ENCODE results near the gene SERINC1.
"Not testable (repeated sequence)": the region's sequence is repeated elsewhere in the genome, so short reads cannot be mapped to it uniquely, and the experiment has no call there.

SERINC1 gene

GRCh38 chr6:122459240-122459639, 12.4 kb downstream of the SERINC1 start:
- Histone ChIP-seq H3K9me3 (replicated peaks; ENCODE audit: insufficient read depth, low read length) (no peaks in the 10 kb centered on the region), H3K36me3 (replicated peaks; ENCODE audit: insufficient read depth, low read length) (no peaks in the 10 kb centered on the region; the same call in 1 of the 2 replicates), H3K79me2 (ENCODE audit: low read length) (peaks cover 62% of the 10 kb centered on the region), H3K4me3 (ENCODE audit: low read length) (no peak overlapping the region), H3K4me2 (ENCODE audit: low read depth, low read length) (no peak overlapping the region), H2AFZ (ENCODE audit: low read length) (no peak overlapping the region), H3F3A (ENCODE audit: insufficient read depth, low read length) (no peaks in the 10 kb centered on the region), H3K27ac (ENCODE audit: low read length) (no peak overlapping the region), H3K9ac (ENCODE audit: low read length) (no peak overlapping the region), H3K9me2 (replicated peaks; ENCODE audit: insufficient read depth, low read length) (no peaks in the 10 kb centered on the region), H3K27me3 (replicated peaks; ENCODE audit: insufficient read depth, low read length) (no peaks in the 10 kb centered on the region), H4K20me1 (ENCODE audit: insufficient read depth, low read length) (peaks cover 27% of the 10 kb centered on the region), H3K4me1 (ENCODE audit: low read length) (no peaks in the 10 kb centered on the region)
- no peak for TF ChIP-seq CTCF (IDR thresholded peaks at IDR 0.05; ENCODE audit: low read length)
- no peak for TF ChIP-seq EZH2 (optimal IDR thresholded peaks at IDR 0.05; ENCODE audit: low read depth, low read length)
- no peak for TF ChIP-seq EZH2phosphoT487 (IDR thresholded peaks at IDR 0.05; ENCODE audit: low read length)
- DNase-seq = no peak

GRCh38 chr6:122458087-122458486, 13.5 kb downstream of the SERINC1 start:
- peaks cover 22% of the 10 kb centered on the region for H4K20me1 ChIP-seq (ENCODE audit: insufficient read depth, low read length)
- no peaks in the 10 kb centered on the region for H3K4me1 ChIP-seq (ENCODE audit: low read length)
- DNase-seq = no peak
- H3K27ac ChIP-seq (ENCODE audit: low read length) = no peak overlapping the region
- H3K9me2 ChIP-seq (replicated peaks; ENCODE audit: insufficient read depth, low read length) = no peaks in the 10 kb centered on the region
- no peaks in the 10 kb centered on the region; the same call in 1 of the 2 replicates for H3K36me3 ChIP-seq (replicated peaks; ENCODE audit: insufficient read depth, low read length)
- H3K9me3 ChIP-seq (replicated peaks; ENCODE audit: insufficient read depth, low read length) = no peaks in the 10 kb centered on the region
- H2AFZ ChIP-seq (ENCODE audit: low read length) = no peak overlapping the region
- no peak overlapping the region for H3K4me2 ChIP-seq (ENCODE audit: low read depth, low read length)
- H3K27me3 ChIP-seq (replicated peaks; ENCODE audit: insufficient read depth, low read length) = no peaks in the 10 kb centered on the region
- no peaks in the 10 kb centered on the region for H3F3A ChIP-seq (ENCODE audit: insufficient read depth, low read length)
- TF ChIP-seq EZH2 (optimal IDR thresholded peaks at IDR 0.05; ENCODE audit: low read depth, low read length) (no peak), CTCF (IDR thresholded peaks at IDR 0.05; ENCODE audit: low read length) (no peak), EZH2phosphoT487 (IDR thresholded peaks at IDR 0.05; ENCODE audit: low read length) (no peak)
- H3K4me3 ChIP-seq (ENCODE audit: low read length) = no peak overlapping the region
- peaks cover 51% of the 10 kb centered on the region for H3K79me2 ChIP-seq (ENCODE audit: low read length)
- no peak overlapping the region for H3K9ac ChIP-seq (ENCODE audit: low read length)

- not testable (repeated sequence) for H3K9me3 ChIP-seq (replicated peaks; ENCODE audit: insufficient read depth, low read length); H3K4me3 ChIP-seq (ENCODE audit: low read length); DNase-seq; H3K4me1 ChIP-seq (ENCODE audit: low read length); H3K9ac ChIP-seq (ENCODE audit: low read length); H2AFZ ChIP-seq (ENCODE audit: low read length); H3F3A ChIP-seq (ENCODE audit: insufficient read depth, low read length); H3K27ac ChIP-seq (ENCODE audit: low read length); H3K36me3 ChIP-seq (replicated peaks; ENCODE audit: insufficient read depth, low read length); H3K9me2 ChIP-seq (replicated peaks; ENCODE audit: insufficient read depth, low read length); H3K4me2 ChIP-seq (ENCODE audit: low read depth, low read length); H3K27me3 ChIP-seq (replicated peaks; ENCODE audit: insufficient read depth, low read length); H4K20me1 ChIP-seq (ENCODE audit: insufficient read depth, low read length)
- H3K79me2 ChIP-seq (ENCODE audit: low read length) = peaks cover 21% of the 10 kb centered on the region
These were observed 16.5 kb downstream of the SERINC1 start for GRCh38 chr6:122455116-122455515.

GRCh38 chr6:122454673-122455072, 16.9 kb downstream of the SERINC1 start:
- TF ChIP-seq EZH2phosphoT487 (IDR thresholded peaks at IDR 0.05; ENCODE audit: low read length) (no peak), EZH2 (optimal IDR thresholded peaks at IDR 0.05; ENCODE audit: low read depth, low read length) (no peak), CTCF (IDR thresholded peaks at IDR 0.05; ENCODE audit: low read length) (no peak)
- Histone ChIP-seq H3K27ac (ENCODE audit: low read length) (no peak overlapping the region), H3K9ac (ENCODE audit: low read length) (no peak overlapping the region), H3K36me3 (replicated peaks; ENCODE audit: insufficient read depth, low read length) (no peaks in the 10 kb centered on the region; the same call in 1 of the 2 replicates), H4K20me1 (ENCODE audit: insufficient read depth, low read length) (peaks cover 3% of the 10 kb centered on the region; the same call in 1 of the 2 replicates), H3K4me2 (ENCODE audit: low read depth, low read length) (no peak overlapping the region), H3K79me2 (ENCODE audit: low read length) (peaks cover 16% of the 10 kb centered on the region), H3K9me3 (replicated peaks; ENCODE audit: insufficient read depth, low read length) (no peaks in the 10 kb centered on the region), H2AFZ (ENCODE audit: low read length) (no peak overlapping the region), H3K9me2 (replicated peaks; ENCODE audit: insufficient read depth, low read length) (no peaks in the 10 kb centered on the region), H3F3A (ENCODE audit: insufficient read depth, low read length) (no peaks in the 10 kb centered on the region), H3K4me3 (ENCODE audit: low read length) (no peak overlapping the region), H3K4me1 (ENCODE audit: low read length) (no peaks in the 10 kb centered on the region), H3K27me3 (replicated peaks; ENCODE audit: insufficient read depth, low read length) (no peaks in the 10 kb centered on the region)
- DNase-seq = no peak
